Keratinocyte (primary cell): ENCODE results near the gene PJA2.

Experiments
- EZH2 ChIP-seq: IDR thresholded peaks from one replicate; pipeline ENCODE4 v1.6.1; 2012; ENCODE audit warnings: inconsistent platforms, mild to moderate bottlenecking, low read length, moderate library complexity
- TF ChIP-seq, protein P1 (sequence below), 3 experiments: IDR thresholded peaks in 1 of 3; conservative IDR thresholded peaks in 1 of 3; optimal IDR thresholded peaks in 1 of 3; 2 replicates in 2 of 3; 3 replicates in 1 of 3; pipeline versions ENCODE3 to v1.5.1; 2011; ENCODE audit warnings: low read length in 3 of 3, mild to moderate bottlenecking in 3 of 3, moderate library complexity in 2 of 3, control low read depth in 1 of 3, inconsistent platforms in 1 of 3; ENCODE audit not compliant: insufficient read depth in 2 of 3; ENCODE audit errors: extremely low read depth in 1 of 3

- TF ChIP-seq, protein P1, sequence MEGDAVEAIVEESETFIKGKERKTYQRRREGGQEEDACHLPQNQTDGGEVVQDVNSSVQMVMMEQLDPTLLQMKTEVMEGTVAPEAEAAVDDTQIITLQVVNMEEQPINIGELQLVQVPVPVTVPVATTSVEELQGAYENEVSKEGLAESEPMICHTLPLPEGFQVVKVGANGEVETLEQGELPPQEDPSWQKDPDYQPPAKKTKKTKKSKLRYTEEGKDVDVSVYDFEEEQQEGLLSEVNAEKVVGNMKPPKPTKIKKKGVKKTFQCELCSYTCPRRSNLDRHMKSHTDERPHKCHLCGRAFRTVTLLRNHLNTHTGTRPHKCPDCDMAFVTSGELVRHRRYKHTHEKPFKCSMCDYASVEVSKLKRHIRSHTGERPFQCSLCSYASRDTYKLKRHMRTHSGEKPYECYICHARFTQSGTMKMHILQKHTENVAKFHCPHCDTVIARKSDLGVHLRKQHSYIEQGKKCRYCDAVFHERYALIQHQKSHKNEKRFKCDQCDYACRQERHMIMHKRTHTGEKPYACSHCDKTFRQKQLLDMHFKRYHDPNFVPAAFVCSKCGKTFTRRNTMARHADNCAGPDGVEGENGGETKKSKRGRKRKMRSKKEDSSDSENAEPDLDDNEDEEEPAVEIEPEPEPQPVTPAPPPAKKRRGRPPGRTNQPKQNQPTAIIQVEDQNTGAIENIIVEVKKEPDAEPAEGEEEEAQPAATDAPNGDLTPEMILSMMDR (optimal IDR thresholded peaks at IDR 0.05 in 1 of 3, IDR thresholded peaks at IDR 0.05 in 1 of 3, conservative IDR thresholded peaks at IDR 0.05 in 1 of 3; ENCODE audit: extremely low read depth in 1 of 3, insufficient read depth in 2 of 3, low read length in 3 of 3): no peak
- no peak for TF ChIP-seq EZH2
Observed at GRCh38 chr5:109340351-109340750, 69.4 kb downstream of the PJA2 start.
